ENCODE results near the gene MOV10L1. TPM values are rescaled to one million over a fixed set of nuclear protein-coding genes. Genes with fewer than 3 reads are reported as not detected.
A peak's percentile ranks its signal among the peaks of the same experiment; 100 is the strongest.
"Not testable (repeated sequence)": the region's sequence is repeated elsewhere in the genome, so short reads cannot be mapped to it uniquely, and the experiment has no call there.

Gene MOV10L1
- polyA plus RNA-seq, 3 donors, result 0.18 to 0.35 TPM; not detected in 1

DNA sequence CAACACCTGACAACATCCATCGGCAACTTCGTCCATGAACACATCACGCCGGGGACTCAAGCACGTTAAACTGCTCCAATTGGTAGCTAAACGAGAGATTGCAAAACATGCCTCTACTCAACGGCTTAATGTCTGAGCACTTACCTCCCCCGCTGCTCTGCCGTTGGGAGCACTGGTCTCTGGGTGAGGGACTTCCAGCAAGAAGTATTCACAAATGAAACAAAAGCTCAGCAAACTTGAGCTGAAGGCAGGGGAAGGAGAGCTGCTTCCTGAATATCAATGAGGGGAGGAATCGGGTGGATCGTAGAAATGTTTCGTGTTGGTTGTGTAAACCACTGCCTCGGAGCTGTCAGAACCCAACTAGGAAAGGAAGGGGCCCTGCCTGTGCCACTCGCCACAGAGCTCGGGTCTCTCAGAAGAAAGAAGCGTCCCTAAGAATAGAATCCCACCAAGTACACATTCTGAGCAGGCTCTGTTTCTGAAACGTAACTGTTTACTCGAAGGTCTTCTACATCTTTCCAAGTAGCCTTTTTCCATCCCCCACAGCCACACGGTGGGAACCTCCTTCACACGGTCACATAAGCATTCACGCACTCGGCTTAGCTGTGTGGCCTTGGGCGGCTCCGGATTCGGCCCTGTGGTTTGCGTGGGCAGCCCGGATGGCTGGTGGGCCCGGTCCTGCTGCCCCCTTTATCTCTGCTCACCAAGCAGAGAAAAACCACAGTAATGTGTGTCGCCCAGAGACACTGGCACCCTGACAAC, 4.4 kb upstream of the MOV10L1 start, which contains the start of gene MLC1:
Gene MLC1 (minus strand): TSS at position 216 of the 762 bp plus-strand sequence. CDS start 524 bp downstream, outside the sequence.
- Mint-ChIP-seq H3K4me1 (peaks cover 4% of the 10 kb centered on the region), H3K9me3 (peaks cover 9 to 34% (median 30%) of the 10 kb centered on the region in 7 donors), H3K4me3 (no peak within 1 kb of the TSS), H3K27ac (peak within 1 kb of the TSS in 6 of 7 donors; percentile 17 to 75 (median 74)), H3K27me3 (ENCODE audit: low read depth in 3 of 3) (peaks cover 2 to 7% (median 3%) of the 10 kb centered on the region in 3 donors), H3K36me3 (peaks cover 9 to 13% of the 10 kb centered on the region in 2 donors)
- Histone ChIP-seq H3K9me3 (replicated peaks in 1 of 2; ENCODE audit: control insufficient read depth in 1 of 2, insufficient read depth in 1 of 2, low read length in 2 of 2) (peaks cover 21 to 22% of the 10 kb centered on the region in 2 donors), H3K79me2 (ENCODE audit: insufficient read depth, low read length) (peaks cover 6% of the 10 kb centered on the region), H2AFZ (ENCODE audit: insufficient read depth, low read depth, low read length, poor library complexity, severe bottlenecking) (no peak within 1 kb of the TSS), H3K4me3 (replicated peaks in 1 of 3; ENCODE audit: low read depth in 2 of 3, low read length in 3 of 3) (peak within 1 kb of the TSS in 2 of 3 experiments; percentile 38 to 51), H3K27ac (ENCODE audit: low read depth in 1 of 2, low read length in 2 of 2) (peak within 1 kb of the TSS; percentile 7 to 76), H4K20me1 (ENCODE audit: insufficient read depth, low read length) (no peaks in the 10 kb centered on the region), H3K27me3 (ENCODE audit: control insufficient read depth in 2 of 2, insufficient read depth in 2 of 2, low read length in 2 of 2) (no peaks in the 10 kb centered on the region), H3K4me1 (ENCODE audit: control insufficient read depth in 1 of 2, insufficient read depth in 2 of 2, low read length in 2 of 2) (peaks cover 0 to 16% of the 10 kb centered on the region in 2 donors), H3K9ac (ENCODE audit: insufficient read depth, low read length, poor library complexity, severe bottlenecking) (no peak within 1 kb of the TSS), H3K4me2 (replicated peaks; ENCODE audit: extremely low read depth, low read length, poor library complexity, severe bottlenecking) (peak within 1 kb of the TSS; percentile 80), H3K36me3 (replicated peaks in 1 of 2; ENCODE audit: control insufficient read depth in 1 of 2, insufficient read depth in 2 of 2, low read length in 2 of 2) (no peaks in the 10 kb centered on the region)
- intact Hi-C loops (cut with micrococcal nuclease), result no loop called here
- WGBS (ENCODE audit: insufficient coverage), result 0% methylated on average over 17 of the region's 29 CpGs
- TF ChIP-seq, protein P1, sequence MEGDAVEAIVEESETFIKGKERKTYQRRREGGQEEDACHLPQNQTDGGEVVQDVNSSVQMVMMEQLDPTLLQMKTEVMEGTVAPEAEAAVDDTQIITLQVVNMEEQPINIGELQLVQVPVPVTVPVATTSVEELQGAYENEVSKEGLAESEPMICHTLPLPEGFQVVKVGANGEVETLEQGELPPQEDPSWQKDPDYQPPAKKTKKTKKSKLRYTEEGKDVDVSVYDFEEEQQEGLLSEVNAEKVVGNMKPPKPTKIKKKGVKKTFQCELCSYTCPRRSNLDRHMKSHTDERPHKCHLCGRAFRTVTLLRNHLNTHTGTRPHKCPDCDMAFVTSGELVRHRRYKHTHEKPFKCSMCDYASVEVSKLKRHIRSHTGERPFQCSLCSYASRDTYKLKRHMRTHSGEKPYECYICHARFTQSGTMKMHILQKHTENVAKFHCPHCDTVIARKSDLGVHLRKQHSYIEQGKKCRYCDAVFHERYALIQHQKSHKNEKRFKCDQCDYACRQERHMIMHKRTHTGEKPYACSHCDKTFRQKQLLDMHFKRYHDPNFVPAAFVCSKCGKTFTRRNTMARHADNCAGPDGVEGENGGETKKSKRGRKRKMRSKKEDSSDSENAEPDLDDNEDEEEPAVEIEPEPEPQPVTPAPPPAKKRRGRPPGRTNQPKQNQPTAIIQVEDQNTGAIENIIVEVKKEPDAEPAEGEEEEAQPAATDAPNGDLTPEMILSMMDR (IDR thresholded peaks at IDR 0.05), result no peak
- DNase-seq, result peak; percentile 30 to 35 (median 35)

- Mint-ChIP-seq H3K27ac (no peak overlapping the region), H3K4me1 (no peaks in the 10 kb centered on the region)
These were observed 3.3 kb upstream of the MOV10L1 start for GRCh38 chr22:50086526-50086925.

GRCh38 chr22:50086975-50087374, 2.8 kb upstream of the MOV10L1 start:
- H3K4me1 Mint-ChIP-seq; H4K20me1 ChIP-seq (ENCODE audit: insufficient read depth, low read length); H3K79me2 ChIP-seq (ENCODE audit: insufficient read depth, low read length); H3K9ac ChIP-seq (ENCODE audit: insufficient read depth, low read length, poor library complexity, severe bottlenecking); H3K27ac Mint-ChIP-seq; H3K4me2 ChIP-seq (replicated peaks; ENCODE audit: extremely low read depth, low read length, poor library complexity, severe bottlenecking); H3K36me3 ChIP-seq (replicated peaks in 1 of 2; ENCODE audit: control insufficient read depth in 1 of 2, insufficient read depth in 2 of 2, low read length in 2 of 2); H3K4me3 ChIP-seq (replicated peaks in 1 of 3; ENCODE audit: low read depth in 2 of 3, low read length in 3 of 3); H3K27me3 ChIP-seq (ENCODE audit: control insufficient read depth in 2 of 2, insufficient read depth in 2 of 2, low read length in 2 of 2); H2AFZ ChIP-seq (ENCODE audit: insufficient read depth, low read depth, low read length, poor library complexity, severe bottlenecking); H3K4me3 Mint-ChIP-seq; DNase-seq; H3K27ac ChIP-seq (ENCODE audit: low read depth in 1 of 2, low read length in 2 of 2); H3K27me3 Mint-ChIP-seq (ENCODE audit: low read depth in 3 of 3); intact Hi-C loops (cut with micrococcal nuclease): not testable (repeated sequence)
- peaks cover 12 to 40% (median 33%) of the 10 kb centered on the region in 7 donors for H3K9me3 Mint-ChIP-seq
- Histone ChIP-seq H3K9me3 (replicated peaks in 1 of 2; ENCODE audit: control insufficient read depth in 1 of 2, insufficient read depth in 1 of 2, low read length in 2 of 2) (peaks cover 21 to 23% of the 10 kb centered on the region in 2 donors), H3K4me1 (ENCODE audit: control insufficient read depth in 1 of 2, insufficient read depth in 2 of 2, low read length in 2 of 2) (peaks cover 0 to 16% of the 10 kb centered on the region in 2 donors)
- WGBS (ENCODE audit: insufficient coverage), result 100% methylated on average over 1 of the region's 4 CpGs
- H3K36me3 Mint-ChIP-seq, result peaks cover 9 to 13% of the 10 kb centered on the region in 2 donors

More at GRCh38 chr22:50086526-50086925, 3.3 kb upstream of the MOV10L1 start:
- no peak overlapping the region for H3K4me2 ChIP-seq (replicated peaks; ENCODE audit: extremely low read depth, low read length, poor library complexity, severe bottlenecking)
- peaks cover 21 to 23% of the 10 kb centered on the region in 2 donors for H3K9me3 ChIP-seq (replicated peaks in 1 of 2; ENCODE audit: control insufficient read depth in 1 of 2, insufficient read depth in 1 of 2, low read length in 2 of 2)
- H2AFZ ChIP-seq (ENCODE audit: insufficient read depth, low read depth, low read length, poor library complexity, severe bottlenecking), result no peak overlapping the region
- no peaks in the 10 kb centered on the region for H3K27me3 ChIP-seq (ENCODE audit: control insufficient read depth in 2 of 2, insufficient read depth in 2 of 2, low read length in 2 of 2)
- peaks cover 0 to 16% of the 10 kb centered on the region in 2 donors for H3K4me1 ChIP-seq (ENCODE audit: control insufficient read depth in 1 of 2, insufficient read depth in 2 of 2, low read length in 2 of 2)
- no peak overlapping the region for H3K4me3 Mint-ChIP-seq
- intact Hi-C loops (cut with micrococcal nuclease), result no loop called here
- no CpG with 5 or more reads among the region's 5 CpGs for WGBS (ENCODE audit: insufficient coverage)
- H3K4me3 ChIP-seq (replicated peaks in 1 of 3; ENCODE audit: low read depth in 2 of 3, low read length in 3 of 3), result no peak overlapping the region
- H3K9me3 Mint-ChIP-seq, result peaks cover 12 to 40% (median 33%) of the 10 kb centered on the region in 7 donors
- no peaks in the 10 kb centered on the region for H3K36me3 ChIP-seq (replicated peaks in 1 of 2; ENCODE audit: control insufficient read depth in 1 of 2, insufficient read depth in 2 of 2, low read length in 2 of 2)
- TF ChIP-seq, protein P1 (IDR thresholded peaks at IDR 0.05), result no peak
- DNase-seq, result no peak
- no peak overlapping the region for H3K27ac ChIP-seq (ENCODE audit: low read depth in 1 of 2, low read length in 2 of 2)
- H3K9ac ChIP-seq (ENCODE audit: insufficient read depth, low read length, poor library complexity, severe bottlenecking), result no peak overlapping the region
- no peaks in the 10 kb centered on the region for H4K20me1 ChIP-seq (ENCODE audit: insufficient read depth, low read length)
- peaks cover 1 to 8% (median 2%) of the 10 kb centered on the region in 3 donors for H3K27me3 Mint-ChIP-seq (ENCODE audit: low read depth in 3 of 3)
- H3K79me2 ChIP-seq (ENCODE audit: insufficient read depth, low read length), result peaks cover 6% of the 10 kb centered on the region
- peaks cover 9 to 13% of the 10 kb centered on the region in 2 donors for H3K36me3 Mint-ChIP-seq

Data from CD14-positive monocyte (primary cell).